Measurements from ENCODE around the gene SORCS2. TPM values are rescaled to one million over a fixed set of nuclear protein-coding genes. Genes with fewer than 3 reads are reported as not detected.

Gene SORCS2
- total RNA-seq, 2 donors from 2014 or later: 1.5 to 1.7 TPM

GRCh38 chr4:7187691-7188090, 4.6 kb upstream of the SORCS2 start:
- no peak for DNase-seq (ENCODE audit: low spot score)
- Histone ChIP-seq H3K36me3 (no peaks in the 10 kb centered on the region), H3K27me3 (no peaks in the 10 kb centered on the region), H3K27ac (no peak overlapping the region), H3K9me3 (no peaks in the 10 kb centered on the region), H3K4me1 (peaks cover 0 to 5% of the 10 kb centered on the region in 2 donors), H3K4me3 (no peak overlapping the region)
- no peak for TF ChIP-seq CTCF (IDR thresholded peaks at IDR 0.05)

- TF ChIP-seq CTCF (IDR thresholded peaks at IDR 0.05): no peak
- Histone ChIP-seq H3K36me3 (no peaks in the 10 kb centered on the region), H3K27ac (no peak overlapping the region), H3K27me3 (no peaks in the 10 kb centered on the region), H3K4me3 (no peak overlapping the region), H3K4me1 (peaks cover 0 to 18% of the 10 kb centered on the region in 2 donors), H3K9me3 (no peaks in the 10 kb centered on the region)
- DNase-seq (ENCODE audit: low spot score): no peak
Observed at GRCh38 chr4:7189066-7189465, 3.3 kb upstream of the SORCS2 start.

GRCh38 chr4:7189475-7190277, 2.7 kb upstream of the SORCS2 start:
- H3K4me1 ChIP-seq: peaks cover 0 to 18% of the 10 kb centered on the region in 2 donors
- H3K27me3 ChIP-seq: no peaks in the 10 kb centered on the region
- DNase-seq (ENCODE audit: low spot score): no peak
- no peak overlapping the region for H3K27ac ChIP-seq
- no peaks in the 10 kb centered on the region for H3K9me3 ChIP-seq
- no peak overlapping the region for H3K4me3 ChIP-seq
- no peak for TF ChIP-seq CTCF (IDR thresholded peaks at IDR 0.05)
- no peaks in the 10 kb centered on the region for H3K36me3 ChIP-seq

GRCh38 chr4:7190278-7190594, 2.1 kb upstream of the SORCS2 start:
- no peaks in the 10 kb centered on the region for H3K36me3 ChIP-seq
- H3K4me3 ChIP-seq: no peak overlapping the region
- TF ChIP-seq CTCF (IDR thresholded peaks at IDR 0.05): no peak
- peaks cover 0 to 18% of the 10 kb centered on the region in 2 donors for H3K4me1 ChIP-seq
- no peak for DNase-seq (ENCODE audit: low spot score)
- no peaks in the 10 kb centered on the region for H3K9me3 ChIP-seq
- no peak overlapping the region for H3K27ac ChIP-seq
- no peaks in the 10 kb centered on the region for H3K27me3 ChIP-seq

- Histone ChIP-seq H3K36me3 (no peaks in the 10 kb centered on the region), H3K27ac (no peak overlapping the region), H3K4me1 (peaks cover 0 to 18% of the 10 kb centered on the region in 2 donors), H3K27me3 (no peaks in the 10 kb centered on the region), H3K9me3 (no peaks in the 10 kb centered on the region), H3K4me3 (no peak overlapping the region)
- no peak for DNase-seq (ENCODE audit: low spot score)
- no peak for TF ChIP-seq CTCF (IDR thresholded peaks at IDR 0.05)
Observed at GRCh38 chr4:7190691-7191545, 1.4 kb upstream of the SORCS2 start.
